IPS DF 6.9 (cell line): Measurements from ENCODE around the gene EPHB1.
A peak's percentile ranks its signal among the peaks of the same experiment; 100 is the strongest.
"Not testable (repeated sequence)": the region's sequence is repeated elsewhere in the genome, so short reads cannot be mapped to it uniquely, and the experiment has no call there.

Experiments used
- DNase-seq: peaks from one replicate; pipeline ENCODE4 v3.0.0-alpha.2; 2013; ENCODE audit warnings: low read depth, low spot score
- H3K27ac ChIP-seq: one replicate; pipeline ENCODE4 v1.5.1; 2013; ENCODE audit warnings: low read length, control low read depth
- H3K27me3 ChIP-seq: 2 replicates; pipeline ENCODE4 v1.6.1; 2013; ENCODE audit warnings: mild to moderate bottlenecking, low read length; ENCODE audit not compliant: control insufficient read depth, insufficient read depth
- H3K36me3 ChIP-seq: 2 replicates; pipeline ENCODE4 v1.6.1; 2013; ENCODE audit warnings: low read length; ENCODE audit not compliant: control insufficient read depth, insufficient read depth
- H3K4me1 ChIP-seq: 2 replicates; pipeline ENCODE4 v1.6.1; 2013; ENCODE audit warnings: low read length; ENCODE audit not compliant: control insufficient read depth, insufficient read depth
- H3K4me3 ChIP-seq: 2 replicates; pipeline ENCODE4 v1.5.1; 2013; ENCODE audit warnings: mild to moderate bottlenecking, low read length
- H3K9me3 ChIP-seq: 2 replicates; pipeline ENCODE4 v1.6.1; 2013; ENCODE audit warnings: low read length, inconsistent platforms; ENCODE audit not compliant: control insufficient read depth, insufficient read depth
- WGBS: extraction: QIAGEN DNeasy Blood & Tissue Kit; methylation state at CpG from one replicate; pipeline ENCODE4 v1.1.7; 2013; ENCODE audit warnings: mixed read lengths, missing lambda C conversion rate; ENCODE audit not compliant: insufficient read length, insufficient coverage; 5-methylcytosine and 5-hydroxymethylcytosine counted together

EPHB1 gene

GRCh38 chr3:135231737-135232136 is 436.7 kb downstream of the EPHB1 start:
- no peaks in the 10 kb centered on the region for H3K27me3 ChIP-seq
- no CpG with 5 or more reads among the region's 2 CpGs for WGBS
- DNase-seq, result no peak
- no peak overlapping the region for H3K4me3 ChIP-seq
- no peaks in the 10 kb centered on the region for H3K9me3 ChIP-seq
- H3K27ac ChIP-seq, result peak overlapping the region; percentile 40
- H3K36me3 ChIP-seq, result no peaks in the 10 kb centered on the region
- H3K4me1 ChIP-seq, result peaks cover 2% of the 10 kb centered on the region; the same call in 1 of the 2 replicates

GRCh38 chr3:135232226-135232625 is 437.2 kb downstream of the EPHB1 start:
- H3K27ac ChIP-seq, result peak overlapping the region; percentile 40
- no peaks in the 10 kb centered on the region for H3K27me3 ChIP-seq
- no peak overlapping the region for H3K4me3 ChIP-seq
- no peak for DNase-seq
- WGBS, result no CpG with 5 or more reads among the region's 2 CpGs
- H3K9me3 ChIP-seq, result no peaks in the 10 kb centered on the region
- H3K36me3 ChIP-seq, result no peaks in the 10 kb centered on the region
- peaks cover 2% of the 10 kb centered on the region; the same call in 1 of the 2 replicates for H3K4me1 ChIP-seq

DNA sequence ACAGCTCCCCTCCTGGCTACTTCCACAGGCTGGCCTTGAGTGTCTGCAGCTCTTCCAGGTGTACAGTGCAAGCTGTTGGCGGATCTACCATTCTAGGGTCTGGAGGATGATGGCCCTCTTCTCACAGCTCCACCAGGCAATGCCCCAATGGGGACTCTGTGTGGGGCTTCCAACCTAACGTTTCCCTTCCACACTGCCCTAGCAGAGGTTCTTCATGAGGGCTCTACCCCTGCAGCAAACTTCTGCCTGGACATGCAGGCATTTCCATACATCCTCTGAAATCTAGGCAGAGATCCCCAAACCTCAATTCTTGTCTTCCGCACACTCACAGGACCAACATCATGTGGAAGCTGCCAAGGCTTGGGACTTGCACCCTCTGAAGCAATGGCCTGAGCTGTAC is 438.4 kb downstream of the EPHB1 start:
- not testable (repeated sequence) for H3K27ac ChIP-seq, H3K4me3 ChIP-seq, H3K4me1 ChIP-seq, H3K36me3 ChIP-seq, DNase-seq, H3K9me3 ChIP-seq, H3K27me3 ChIP-seq
- no CpG with 5 or more reads among the region's 3 CpGs for WGBS

- no peaks in the 10 kb centered on the region for H3K27me3 ChIP-seq
- H3K36me3 ChIP-seq, result no peaks in the 10 kb centered on the region
- no peak overlapping the region for H3K4me3 ChIP-seq
- H3K9me3 ChIP-seq, result no peaks in the 10 kb centered on the region
- WGBS, result no CpG with 5 or more reads among the region's 5 CpGs
- no peak for DNase-seq
- peaks cover 4% of the 10 kb centered on the region; the same call in 1 of the 2 replicates for H3K4me1 ChIP-seq
- no peak overlapping the region for H3K27ac ChIP-seq
These were observed 440.5 kb downstream of the EPHB1 start for GRCh38 chr3:135235541-135235940.

GRCh38 chr3:135237371-135238143 is 442.5 kb downstream of the EPHB1 start:
- no CpG with 5 or more reads among the region's 3 CpGs for WGBS
- DNase-seq, result no peak

DNA sequence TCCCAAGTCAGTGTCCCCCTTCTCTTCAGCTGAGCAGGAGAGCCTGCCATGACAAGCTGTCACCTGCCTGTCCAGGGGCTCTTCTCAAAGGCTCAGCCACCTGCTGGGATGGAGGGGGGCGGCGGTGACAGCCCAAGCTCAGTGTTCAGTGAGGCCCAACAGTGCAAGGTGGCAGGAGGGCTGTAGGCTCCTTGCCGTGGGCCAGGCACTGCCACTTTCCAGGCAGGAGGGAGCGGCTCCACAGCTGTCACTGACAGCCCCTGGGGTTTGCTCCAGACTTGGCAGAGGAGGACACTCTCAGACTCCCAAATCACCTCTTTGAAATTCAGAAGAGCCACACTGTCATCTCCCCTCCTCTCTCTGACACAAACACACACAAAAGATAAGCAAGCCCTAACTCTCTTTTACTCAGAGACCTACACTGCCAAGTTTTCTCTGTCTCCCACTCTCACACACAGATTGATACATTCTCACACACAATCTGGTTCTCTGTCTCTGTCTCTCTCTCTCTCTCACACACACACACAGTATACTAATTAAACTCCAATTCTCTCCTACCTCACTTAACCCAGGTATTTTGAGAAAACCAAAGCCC is 443.3 kb downstream of the EPHB1 start:
- Histone ChIP-seq H3K27ac (no peak overlapping the region), H3K9me3 (no peaks in the 10 kb centered on the region)
- no peak for DNase-seq

More at GRCh38 chr3:135237371-135238143, 442.5 kb downstream of the EPHB1 start:
- Histone ChIP-seq H3K4me3 (no peak overlapping the region), H3K36me3 (no peaks in the 10 kb centered on the region), H3K27me3 (no peaks in the 10 kb centered on the region), H3K27ac (no peak overlapping the region), H3K4me1 (peaks cover 2% of the 10 kb centered on the region; the same call in 1 of the 2 replicates), H3K9me3 (no peaks in the 10 kb centered on the region)

GRCh38 chr3:135238871-135239614 is 444.0 kb downstream of the EPHB1 start:
- DNase-seq, result no peak
- WGBS, result no CpG with 5 or more reads among the region's 6 CpGs
- H3K4me3 ChIP-seq, result no peak overlapping the region
- H3K9me3 ChIP-seq, result no peaks in the 10 kb centered on the region
- no peaks in the 10 kb centered on the region for H3K27me3 ChIP-seq
- H3K27ac ChIP-seq, result no peak overlapping the region
- H3K36me3 ChIP-seq, result no peaks in the 10 kb centered on the region
- H3K4me1 ChIP-seq, result peaks cover 2% of the 10 kb centered on the region; the same call in 1 of the 2 replicates

More for the DNA sequence above, 443.3 kb downstream of the EPHB1 start:
- no peak overlapping the region for H3K4me3 ChIP-seq
- no peaks in the 10 kb centered on the region for H3K36me3 ChIP-seq
- WGBS, result no CpG with 5 or more reads among the region's 4 CpGs
- no peaks in the 10 kb centered on the region for H3K27me3 ChIP-seq
- peaks cover 2% of the 10 kb centered on the region; the same call in 1 of the 2 replicates for H3K4me1 ChIP-seq

DNA sequence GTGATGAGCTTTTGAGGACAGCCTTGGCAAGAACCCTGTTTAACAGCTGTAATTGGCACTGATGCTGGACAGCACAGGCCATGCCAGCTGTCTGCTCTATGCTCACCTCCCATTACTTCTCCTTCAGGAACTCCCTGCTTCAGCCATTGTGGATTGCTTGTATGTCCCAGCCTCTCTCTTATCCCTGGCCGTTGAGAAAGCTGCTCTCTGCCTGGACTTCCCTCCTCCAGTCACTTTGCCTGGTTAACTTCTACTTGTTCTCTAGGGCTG is 444.5 kb downstream of the EPHB1 start:
- Histone ChIP-seq H3K36me3 (no peaks in the 10 kb centered on the region), H3K9me3 (no peaks in the 10 kb centered on the region), H3K27me3 (no peaks in the 10 kb centered on the region), H3K4me3 (no peak overlapping the region), H3K27ac (no peak overlapping the region), H3K4me1 (peaks cover 2% of the 10 kb centered on the region; the same call in 1 of the 2 replicates)
- DNase-seq, result no peak
- whole genome bisulfite sequencing, result no CpG with 5 or more reads among the region's 1 CpG

DNA sequence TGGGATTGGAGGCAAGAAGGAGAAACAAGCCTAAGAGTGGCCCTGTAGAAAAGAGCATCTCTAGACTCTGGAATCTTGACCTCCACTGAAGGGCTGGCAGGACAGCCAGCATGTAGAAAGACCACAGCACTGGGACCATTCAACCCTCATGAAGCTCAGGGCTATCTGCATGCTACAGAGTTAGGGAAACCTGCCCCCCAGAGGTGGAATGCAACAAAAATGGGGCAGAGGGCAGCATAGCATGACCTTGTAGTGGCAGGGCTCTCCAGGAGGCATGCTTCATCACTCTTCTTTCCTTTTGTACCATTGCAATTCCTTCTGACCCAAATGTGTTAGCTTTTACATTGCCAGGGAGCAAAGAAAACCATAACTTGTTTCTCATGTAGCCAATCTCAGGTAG is 445.4 kb downstream of the EPHB1 start:
- DNase-seq, result no peak
- Histone ChIP-seq H3K27me3 (no peaks in the 10 kb centered on the region), H3K4me3 (no peak overlapping the region), H3K9me3 (no peaks in the 10 kb centered on the region), H3K36me3 (no peaks in the 10 kb centered on the region), H3K27ac (no peak overlapping the region), H3K4me1 (peaks cover 2% of the 10 kb centered on the region; the same call in 1 of the 2 replicates)

DNA sequence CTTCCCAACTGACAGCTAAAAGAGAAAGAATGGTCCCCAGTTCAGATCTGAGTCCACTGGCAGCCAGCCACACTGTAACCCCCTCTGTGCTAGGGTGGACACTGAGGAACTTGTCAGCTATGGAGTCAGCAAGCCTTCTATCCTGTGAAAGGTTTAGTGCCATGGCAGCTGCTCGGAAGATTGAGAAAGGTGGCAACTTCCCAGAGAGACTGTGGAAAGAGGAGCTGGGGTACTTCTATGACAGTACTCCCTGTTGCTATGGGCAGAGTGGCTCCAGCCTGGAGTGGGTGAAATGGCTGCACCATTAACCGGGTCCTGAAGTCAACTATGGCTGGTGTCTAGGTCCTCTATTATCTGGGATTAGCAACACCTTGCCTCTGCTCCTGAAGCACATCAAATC is 447.2 kb downstream of the EPHB1 start:
- DNase-seq, result no peak
- Histone ChIP-seq H3K27ac (no peak overlapping the region), H3K4me1 (peaks cover 2% of the 10 kb centered on the region; the same call in 1 of the 2 replicates), H3K9me3 (no peaks in the 10 kb centered on the region), H3K36me3 (no peaks in the 10 kb centered on the region), H3K27me3 (no peaks in the 10 kb centered on the region), H3K4me3 (no peak overlapping the region)
- WGBS, result no CpG with 5 or more reads among the region's 2 CpGs
